Measurements from ENCODE around the gene NDST1. TPM values are rescaled to one million over a fixed set of nuclear protein-coding genes. Genes with fewer than 3 reads are reported as not detected.

The NDST1 gene
- polyA plus RNA-seq, 1 of the 3 experiments (the other 2 are of a cell fraction) = 29.2 TPM

- ChIA-PET POLR2A (interaction anchor here (0.6 to 2.1 kb wide), 5 partner anchors 14 to 501 kb away, joined by 3 to 8 read pairs (median 3); partner anchors contain the start of gene TNIP1), CTCF (interaction anchor here (0.8 to 2.1 kb wide), 8 partner anchors 10 to 267 kb away, joined by 3 to 7 read pairs (median 3); no protein-coding TSS in a partner anchor)
- no peaks in the 10 kb centered on the region for H3K9me3 ChIP-seq
- no peak for TF ChIP-seq PBX3 (IDR thresholded peaks at IDR 0.05)
- TF ChIP-seq, protein P1, sequence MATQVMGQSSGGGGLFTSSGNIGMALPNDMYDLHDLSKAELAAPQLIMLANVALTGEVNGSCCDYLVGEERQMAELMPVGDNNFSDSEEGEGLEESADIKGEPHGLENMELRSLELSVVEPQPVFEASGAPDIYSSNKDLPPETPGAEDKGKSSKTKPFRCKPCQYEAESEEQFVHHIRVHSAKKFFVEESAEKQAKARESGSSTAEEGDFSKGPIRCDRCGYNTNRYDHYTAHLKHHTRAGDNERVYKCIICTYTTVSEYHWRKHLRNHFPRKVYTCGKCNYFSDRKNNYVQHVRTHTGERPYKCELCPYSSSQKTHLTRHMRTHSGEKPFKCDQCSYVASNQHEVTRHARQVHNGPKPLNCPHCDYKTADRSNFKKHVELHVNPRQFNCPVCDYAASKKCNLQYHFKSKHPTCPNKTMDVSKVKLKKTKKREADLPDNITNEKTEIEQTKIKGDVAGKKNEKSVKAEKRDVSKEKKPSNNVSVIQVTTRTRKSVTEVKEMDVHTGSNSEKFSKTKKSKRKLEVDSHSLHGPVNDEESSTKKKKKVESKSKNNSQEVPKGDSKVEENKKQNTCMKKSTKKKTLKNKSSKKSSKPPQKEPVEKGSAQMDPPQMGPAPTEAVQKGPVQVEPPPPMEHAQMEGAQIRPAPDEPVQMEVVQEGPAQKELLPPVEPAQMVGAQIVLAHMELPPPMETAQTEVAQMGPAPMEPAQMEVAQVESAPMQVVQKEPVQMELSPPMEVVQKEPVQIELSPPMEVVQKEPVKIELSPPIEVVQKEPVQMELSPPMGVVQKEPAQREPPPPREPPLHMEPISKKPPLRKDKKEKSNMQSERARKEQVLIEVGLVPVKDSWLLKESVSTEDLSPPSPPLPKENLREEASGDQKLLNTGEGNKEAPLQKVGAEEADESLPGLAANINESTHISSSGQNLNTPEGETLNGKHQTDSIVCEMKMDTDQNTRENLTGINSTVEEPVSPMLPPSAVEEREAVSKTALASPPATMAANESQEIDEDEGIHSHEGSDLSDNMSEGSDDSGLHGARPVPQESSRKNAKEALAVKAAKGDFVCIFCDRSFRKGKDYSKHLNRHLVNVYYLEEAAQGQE (IDR thresholded peaks at IDR 0.05; ENCODE audit: low read depth, low read length) = peak; percentile 87
- TF ChIP-seq POLR2AphosphoS5 (IDR thresholded peaks at IDR 0.05; ENCODE audit: low read depth, low read length) = no peak
- peak overlapping the region in 1 of 2 experiments; percentile 65; a peak in 2 of 4 replicates for H3K27ac ChIP-seq (ENCODE audit: low read depth in 2 of 2, low read length in 1 of 2)
- H2AFZ ChIP-seq (ENCODE audit: low read depth) = no peak overlapping the region
- 86% methylated on average over 8 of the region's 11 CpGs for WGBS (ENCODE audit: low lambda C conversion rate)
- H3K4me2 ChIP-seq = no peak overlapping the region
- no peaks in the 10 kb centered on the region for H3K9me2 ChIP-seq
- H3K36me3 ChIP-seq (replicated peaks in 1 of 2; ENCODE audit: control insufficient read depth in 1 of 2, insufficient read depth in 2 of 2, low read length in 1 of 2) = no peaks in the 10 kb centered on the region
- H3K4me3 ChIP-seq (ENCODE audit: low read depth in 2 of 2, low read length in 1 of 2) = no peak overlapping the region
- no peaks in the 10 kb centered on the region for H4K20me1 ChIP-seq (ENCODE audit: insufficient read depth)
- peaks cover 8 to 73% of the 10 kb centered on the region in 2 experiments; a peak in 3 of 4 replicates for H3K4me1 ChIP-seq (ENCODE audit: control insufficient read depth in 1 of 2, insufficient read depth in 2 of 2, low read depth in 1 of 2, low read length in 1 of 2)
- H3K79me2 ChIP-seq (ENCODE audit: insufficient read depth) = no peaks in the 10 kb centered on the region
- no peaks in the 10 kb centered on the region for H3K27me3 ChIP-seq (ENCODE audit: insufficient read depth)
- H3F3A ChIP-seq (replicated peaks; ENCODE audit: insufficient read depth) = peaks cover 10% of the 10 kb centered on the region
- no peak overlapping the region for H3K9ac ChIP-seq
- no peak for DNase-seq
These were observed 71.8 kb downstream of the NDST1 start for GRCh38 chr5:150579462-150580400.

DNA sequence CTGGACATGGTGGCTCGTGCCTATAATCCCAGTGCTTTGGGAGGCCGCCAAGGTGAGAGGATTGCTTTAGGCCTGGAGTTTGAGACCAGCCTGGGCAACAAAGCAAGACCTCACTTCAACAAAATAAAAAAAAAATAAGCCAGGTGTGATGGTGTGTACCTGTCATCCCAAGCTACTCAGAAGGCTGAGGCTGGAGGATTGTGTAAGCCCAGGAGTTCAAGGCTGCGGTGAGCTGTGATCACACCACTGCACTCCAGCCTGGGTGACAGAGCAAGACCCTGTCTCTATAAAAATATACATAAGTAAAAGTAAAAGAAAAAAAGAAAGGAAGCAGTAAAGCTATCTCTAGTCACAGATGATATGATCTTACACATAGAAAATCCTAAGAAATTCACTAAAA lies 73.0 kb downstream of the NDST1 start:
- H3K27me3 ChIP-seq (ENCODE audit: insufficient read depth) = no peaks in the 10 kb centered on the region
- TF ChIP-seq CHD2 (IDR thresholded peaks at IDR 0.05; ENCODE audit: low read length, partially characterized antibody) (no peak), TCF12 (IDR thresholded peaks at IDR 0.05) (no peak), ELF1 (IDR thresholded peaks at IDR 0.05) (no peak), GABPA (IDR thresholded peaks at IDR 0.05; ENCODE audit: low read depth) (no peak), RXRA (IDR thresholded peaks at IDR 0.05; ENCODE audit: borderline replicate concordance, low read depth) (no peak), MEF2A (IDR thresholded peaks at IDR 0.05; ENCODE audit: borderline replicate concordance, low read depth) (no peak), RAD21 (IDR thresholded peaks at IDR 0.05; ENCODE audit: low read length) (no peak), FOXJ3 (CRISPR knock-in tag; IDR thresholded peaks at IDR 0.05) (no peak), PBX3 (IDR thresholded peaks at IDR 0.05) (no peak)
- TF ChIP-seq, protein P1 (IDR thresholded peaks at IDR 0.05; ENCODE audit: low read depth, low read length) = no peak
- TF ChIP-seq, protein P2, sequence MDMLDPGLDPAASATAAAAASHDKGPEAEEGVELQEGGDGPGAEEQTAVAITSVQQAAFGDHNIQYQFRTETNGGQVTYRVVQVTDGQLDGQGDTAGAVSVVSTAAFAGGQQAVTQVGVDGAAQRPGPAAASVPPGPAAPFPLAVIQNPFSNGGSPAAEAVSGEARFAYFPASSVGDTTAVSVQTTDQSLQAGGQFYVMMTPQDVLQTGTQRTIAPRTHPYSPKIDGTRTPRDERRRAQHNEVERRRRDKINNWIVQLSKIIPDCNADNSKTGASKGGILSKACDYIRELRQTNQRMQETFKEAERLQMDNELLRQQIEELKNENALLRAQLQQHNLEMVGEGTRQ (IDR thresholded peaks at IDR 0.05; ENCODE audit: borderline replicate concordance, low read depth, low read length) = no peak
- CTCF ChIA-PET = interaction anchor here (0.7 to 2.2 kb wide), 7 partner anchors 9 to 72 kb away, joined by 3 to 11 read pairs (median 4); no protein-coding TSS in a partner anchor
- no peaks in the 10 kb centered on the region for H3K9me3 ChIP-seq
- no peak overlapping the region for H2AFZ ChIP-seq (ENCODE audit: low read depth)
- peaks cover 10% of the 10 kb centered on the region for H3F3A ChIP-seq (replicated peaks; ENCODE audit: insufficient read depth)
- no peak overlapping the region for H3K9ac ChIP-seq
- no peak overlapping the region for H3K4me2 ChIP-seq
- H3K4me1 ChIP-seq (ENCODE audit: control insufficient read depth in 1 of 2, insufficient read depth in 2 of 2, low read depth in 1 of 2, low read length in 1 of 2) = peaks cover 0 to 72% of the 10 kb centered on the region in 2 experiments; a peak in 2 of 4 replicates
- WGBS (ENCODE audit: low lambda C conversion rate) = 85% methylated on average over 3 of the region's 3 CpGs
- DNase-seq = no peak
- no peaks in the 10 kb centered on the region for H3K9me2 ChIP-seq
- H3K4me3 ChIP-seq (ENCODE audit: low read depth in 2 of 2, low read length in 1 of 2) = no peak overlapping the region
- no peaks in the 10 kb centered on the region for H3K36me3 ChIP-seq (replicated peaks in 1 of 2; ENCODE audit: control insufficient read depth in 1 of 2, insufficient read depth in 2 of 2, low read length in 1 of 2)
- 0 out of 4 replicates have a peak overlapping the region, but pooled peaks of 1 of the 2 experiments have one; percentile 93 for H3K27ac ChIP-seq (ENCODE audit: low read depth in 2 of 2, low read length in 1 of 2)
- POLR2A ChIA-PET = interaction anchor here (1.1 to 1.8 kb wide), 2 partner anchors 20 to 40 kb away, joined by 3 to 4 read pairs; no protein-coding TSS in a partner anchor
- no peaks in the 10 kb centered on the region for H3K79me2 ChIP-seq (ENCODE audit: insufficient read depth)
- H4K20me1 ChIP-seq (ENCODE audit: insufficient read depth) = no peaks in the 10 kb centered on the region
